HepG2 (cell line): ENCODE data around the gene ERVH48-1. TPM values are rescaled to one million over a fixed set of nuclear protein-coding genes. Genes with fewer than 3 reads are reported as not detected.
A peak's percentile ranks its signal among the peaks of the same experiment; 100 is the strongest.

Source experiments
- CREB1 ChIP-seq, 2 experiments: fragments of 450-650 bp in 1 of 2; IDR thresholded peaks; 2 replicates each; pipeline ENCODE4 v1.6.1; 2016 to 2017; ENCODE audit warnings: control low read depth in 1 of 2, mild to moderate bottlenecking in 1 of 2, missing compliant biosample characterization in 1 of 2, missing genetic modification characterization in 1 of 2
- DDIT3 ChIP-seq: sonication (generic); formaldehyde crosslinking; IDR thresholded peaks from 2 replicates; pipeline ENCODE4 v1.4.0; 2020; ENCODE audit warnings: mild to moderate bottlenecking, missing genetic modification reagents
- DMAP1 ChIP-seq: IDR thresholded peaks from 2 replicates; pipeline ENCODE4 v1.6.1; 2016
- HNRNPLL ChIP-seq: fragments of 200-400 bp; formaldehyde crosslinking; IDR thresholded peaks from 2 replicates; pipeline ENCODE4 v1.6.1; 2017; ENCODE audit warnings: mild to moderate bottlenecking, low read depth, low read length; ENCODE audit not compliant: poor library complexity, severe bottlenecking
- HOXA3 ChIP-seq: sonication (generic); formaldehyde crosslinking; IDR thresholded peaks from 2 replicates; pipeline ENCODE4 v1.5.0; 2020; ENCODE audit warnings: missing genetic modification reagents
- KDM5B ChIP-seq: sonication (generic); formaldehyde crosslinking; IDR thresholded peaks from 2 replicates; pipeline ENCODE4 v1.4.0; 2020; ENCODE audit warnings: missing genetic modification reagents, mild to moderate bottlenecking, borderline replicate concordance
- KMT2A ChIP-seq: sonication (generic); formaldehyde crosslinking; IDR thresholded peaks from 2 replicates; pipeline ENCODE4 v1.4.0; 2020; ENCODE audit warnings: missing genetic modification reagents
- MAZ ChIP-seq, 2 experiments: sonication (generic) in 1 of 2; formaldehyde crosslinking in 1 of 2; IDR thresholded peaks; 2 replicates each; pipeline versions ENCODE4 v1.5.0 to v1.6.1; 2012 to 2020; ENCODE audit warnings: low read depth in 2 of 2, mild to moderate bottlenecking in 2 of 2, borderline replicate concordance in 1 of 2, improper control_type of control experiment in 1 of 2, low read length in 1 of 2, missing genetic modification reagents in 1 of 2, moderate library complexity in 1 of 2
- MBD4 ChIP-seq: IDR thresholded peaks from 2 replicates; pipeline ENCODE4 v1.6.1; 2012; ENCODE audit warnings: low read length, inconsistent platforms, borderline replicate concordance
- NFKBIZ ChIP-seq: IDR thresholded peaks from 2 replicates; pipeline ENCODE4 v1.6.1; 2018; ENCODE audit warnings: missing genetic modification reagents, missing compliant biosample characterization
- ONECUT2 ChIP-seq: sonication (generic); formaldehyde crosslinking; IDR thresholded peaks from 2 replicates; pipeline ENCODE4 v1.4.0; 2020; ENCODE audit warnings: missing genetic modification reagents
- POLR2A ChIP-seq, 2 experiments: IDR thresholded peaks; 2 replicates each; pipeline ENCODE4 v1.6.1; 2011; ENCODE audit warnings: low read depth in 2 of 2, low read length in 2 of 2, mild to moderate bottlenecking in 1 of 2, moderate library complexity in 1 of 2; ENCODE audit not compliant: insufficient read depth in 1 of 2
- SALL1 ChIP-seq: sonication (generic); formaldehyde crosslinking; IDR thresholded peaks from 2 replicates; pipeline ENCODE4 v1.8.0; 2022; ENCODE audit warnings: mild to moderate bottlenecking, missing genetic modification reagents
- TFDP2 ChIP-seq: sonication (generic); formaldehyde crosslinking; IDR thresholded peaks from 2 replicates; pipeline ENCODE4 v1.4.0; 2020; ENCODE audit warnings: missing genetic modification reagents
- THAP8 ChIP-seq: sonication (generic); formaldehyde crosslinking; IDR thresholded peaks from 2 replicates; pipeline ENCODE4 v1.5.1; 2020; ENCODE audit warnings: missing genetic modification reagents, mild to moderate bottlenecking, borderline replicate concordance
- THAP9 ChIP-seq: sonication (generic); formaldehyde crosslinking; IDR thresholded peaks from 2 replicates; pipeline ENCODE4; 2020; ENCODE audit warnings: missing genetic modification reagents, mild to moderate bottlenecking, borderline replicate concordance
- ZNF329 ChIP-seq: sonication (generic); formaldehyde crosslinking; IDR thresholded peaks from 2 replicates; pipeline ENCODE4 v1.9.0; 2021; ENCODE audit warnings: low read depth, mild to moderate bottlenecking, missing genetic modification reagents
- ZNF574 ChIP-seq: sonication (generic); formaldehyde crosslinking; IDR thresholded peaks from 2 replicates; pipeline ENCODE4 v1.4.0; 2020; ENCODE audit warnings: missing genetic modification reagents
- ZNF614 ChIP-seq: IDR thresholded peaks from 2 replicates; pipeline ENCODE4 v1.6.1; 2018; ENCODE audit warnings: missing biosample characterization, missing genetic modification reagents, inconsistent platforms, borderline replicate concordance
- ZNF768 ChIP-seq: sonication (generic); formaldehyde crosslinking; IDR thresholded peaks from 2 replicates; pipeline ENCODE4 v1.4.0; 2020; ENCODE audit warnings: missing genetic modification reagents
- polyA plus RNA-seq, 8 experiments: library from polyadenylated mRNA; depleted of rRNA in 3 of 8; stranded (reverse) in 7 of 8; unstranded in 1 of 8; fragments of >200 nt; fragmentation: Illumina TruSeq in 4 of 8; extraction: Trizol in 4 of 8; gene quantifications; 2 replicates each; pipeline versions ENCODE4 v1.2.1 to v1.2.3, GENCODE V29; 2011 to 2016; ENCODE audit warnings: low read depth in 4 of 8, missing spikeins in 1 of 8, mixed read lengths in 1 of 8; ENCODE audit not compliant: insufficient read depth in 1 of 8
- total RNA-seq, 5 experiments: library from RNA; depleted of rRNA; stranded (reverse); fragments of >200 nt; fragmentation: Illumina TruSeq; extraction: Trizol; gene quantifications; 2 replicates each; pipeline ENCODE4 v1.2.3, GENCODE V29; 2016; ENCODE audit warnings: low read depth in 1 of 5

ERVH48-1 gene
- total and polyA plus RNA-seq, 2 of the 13 experiments (the other 11 are each of a cell fraction or from before 2014, with no cell fraction given), result 1.8 TPM; not detected in 1

GRCh38 chr21:42973991-42974831 lies 48.8 kb upstream of the ERVH48-1 start, which contains the start of gene PKNOX1 (continued):
- TF ChIP-seq ZNF614 (CRISPR knock-in tag) (peak; percentile 56; the same call in 1 of the 2 replicates), MAZ (IDR thresholded peaks at IDR 0.05; ENCODE audit: borderline replicate concordance, low read depth, low read length) (peak; percentile 96), MAZ (CRISPR knock-in tag; IDR thresholded peaks at IDR 0.05; ENCODE audit: low read depth) (peak; percentile 88), MBD4 (no peak), HOXA3 (peak; percentile 67), ONECUT2 (CRISPR knock-in tag) (no peak), HNRNPLL (peak; percentile 75), NFKBIZ (CRISPR knock-in tag) (0 out of 2 replicates have a peak, but pooled peaks have one; percentile 72), KDM5B (CRISPR knock-in tag) (peak; percentile 81; the same call in 1 of the 2 replicates), THAP9 (CRISPR knock-in tag) (peak; percentile 57; the same call in 1 of the 2 replicates), SALL1 (CRISPR knock-in tag) (peak; percentile 78), ZNF768 (CRISPR knock-in tag) (peak; percentile 58; the same call in 1 of the 2 replicates), CREB1 (IDR thresholded peaks at IDR 0.05) (peak; percentile 95), CREB1 (CRISPR knock-in tag; IDR thresholded peaks at IDR 0.05) (no peak), DMAP1 (CRISPR knock-in tag) (peak; percentile 49; the same call in 1 of the 2 replicates), THAP8 (0 out of 2 replicates have a peak, but pooled peaks have one; percentile 40), ZNF574 (CRISPR knock-in tag) (0 out of 2 replicates have a peak, but pooled peaks have one; percentile 7), ZNF329 (CRISPR knock-in tag) (no peak), TFDP2 (peak; percentile 44), KMT2A (no peak), DDIT3 (CRISPR knock-in tag) (no peak), POLR2A (IDR thresholded peaks at IDR 0.05; ENCODE audit: insufficient read depth in 1 of 2, low read depth in 2 of 2, low read length in 2 of 2) (peak in 1 of 2 experiments; percentile 64; a peak in 3 of 4 replicates)
